Medulla oblongata (tissue), 1 donor: ENCODE measurements around the gene MYH1.
"Not testable (repeated sequence)": the region's sequence is repeated elsewhere in the genome, so short reads cannot be mapped to it uniquely, and the experiment has no call there.

Experiments used
- DNase-seq: peaks from one replicate; pipeline ENCODE4 v3.0.0-alpha.2; 2015; ENCODE audit errors: extremely low spot score

MYH1 gene

GRCh38 chr17:10518271-10519037 lies at the start of gene MYH1:
Gene MYH1 (minus strand): TSS chr17:10518542. CDS start chr17:10516642, 1,900 bp downstream.
- no peak for DNase-seq

- no peak for DNase-seq
These were observed 45.8 kb upstream of the MYH1 start for GRCh38 chr17:10563991-10564660.

GRCh38 chr17:10558049-10558448 lies 39.7 kb upstream of the MYH1 start:
- DNase-seq, result no peak

- no peak for DNase-seq
These were observed 39.1 kb upstream of the MYH1 start for GRCh38 chr17:10557422-10557821.

GRCh38 chr17:10556301-10557005 lies 38.1 kb upstream of the MYH1 start:
- DNase-seq, result no peak

- DNase-seq, result no peak
These were observed 31.7 kb upstream of the MYH1 start for GRCh38 chr17:10550014-10550413.

GRCh38 chr17:10549096-10549842 lies 30.9 kb upstream of the MYH1 start, which contains the start of gene MYH2:
Gene MYH2 (minus strand): TSS chr17:10549658. CDS start chr17:10547920, 1,738 bp downstream.
- DNase-seq, result no peak

- DNase-seq, result no peak
These were observed 29.0 kb upstream of the MYH1 start for GRCh38 chr17:10547351-10547750.

GRCh38 chr17:10543486-10543885 lies 25.1 kb upstream of the MYH1 start:
- not testable (repeated sequence) for DNase-seq

GRCh38 chr17:10541179-10541578 lies 22.8 kb upstream of the MYH1 start:
- DNase-seq, result not testable (repeated sequence)

GRCh38 chr17:10532026-10532425 lies 13.7 kb upstream of the MYH1 start:
- no peak for DNase-seq

GRCh38 chr17:10527419-10527818 lies 9.1 kb upstream of the MYH1 start:
- no peak for DNase-seq

GRCh38 chr17:10526517-10526916 lies 8.2 kb upstream of the MYH1 start:
- no peak for DNase-seq

- no peak for DNase-seq
These were observed 4.7 kb upstream of the MYH1 start for GRCh38 chr17:10523064-10523463.

- DNase-seq, result no peak
These were observed 3.6 kb upstream of the MYH1 start for GRCh38 chr17:10521949-10522348.

GRCh38 chr17:10516638-10517037 lies 1.7 kb downstream of the MYH1 start:
- no peak for DNase-seq

GRCh38 chr17:10516065-10516464 lies 2.3 kb downstream of the MYH1 start:
- DNase-seq, result no peak

- DNase-seq, result no peak
These were observed 4.9 kb downstream of the MYH1 start for GRCh38 chr17:10513299-10514067.

- no peak for DNase-seq
These were observed 5.5 kb downstream of the MYH1 start for GRCh38 chr17:10512856-10513255.

GRCh38 chr17:10499950-10500349 lies 18.4 kb downstream of the MYH1 start:
- DNase-seq, result no peak

GRCh38 chr17:10492004-10492403 lies 26.3 kb downstream of the MYH1 start:
- no peak for DNase-seq
